IPS-20b (cell line): Measurements from ENCODE around the gene LOC101059915.
"Not testable (repeated sequence)": the region's sequence is repeated elsewhere in the genome, so short reads cannot be mapped to it uniquely, and the experiment has no call there.

Experiments
- H3K27ac ChIP-seq: one replicate; pipeline ENCODE4 v1.5.1; 2013; ENCODE audit warnings: low read length
- H3K27me3 ChIP-seq: 2 replicates; pipeline ENCODE4 v1.6.1; 2013; ENCODE audit warnings: mild to moderate bottlenecking, low read length, inconsistent platforms; ENCODE audit not compliant: insufficient read depth
- H3K36me3 ChIP-seq: 2 replicates; pipeline ENCODE4 v1.6.1; 2013; ENCODE audit warnings: low read depth, mild to moderate bottlenecking, inconsistent platforms, low read length, moderate library complexity; ENCODE audit not compliant: insufficient read depth
- H3K4me1 ChIP-seq: 2 replicates; pipeline ENCODE4 v1.6.1; 2013; ENCODE audit warnings: mild to moderate bottlenecking, control low read depth, inconsistent platforms, low read length, moderate library complexity; ENCODE audit not compliant: insufficient read depth
- H3K4me3 ChIP-seq: 2 replicates; pipeline ENCODE4 v1.5.1; 2013; ENCODE audit warnings: mild to moderate bottlenecking, low read length, inconsistent platforms
- H3K9ac ChIP-seq: 2 replicates; pipeline ENCODE4 v1.6.1; 2013; ENCODE audit warnings: low read depth, mild to moderate bottlenecking, inconsistent platforms, low read length, moderate library complexity
- H3K9me3 ChIP-seq: 2 replicates; pipeline ENCODE4 v1.6.1; 2013; ENCODE audit warnings: mild to moderate bottlenecking, low read depth, low read length, inconsistent platforms; ENCODE audit not compliant: insufficient read depth

LOC101059915 gene

DNA sequence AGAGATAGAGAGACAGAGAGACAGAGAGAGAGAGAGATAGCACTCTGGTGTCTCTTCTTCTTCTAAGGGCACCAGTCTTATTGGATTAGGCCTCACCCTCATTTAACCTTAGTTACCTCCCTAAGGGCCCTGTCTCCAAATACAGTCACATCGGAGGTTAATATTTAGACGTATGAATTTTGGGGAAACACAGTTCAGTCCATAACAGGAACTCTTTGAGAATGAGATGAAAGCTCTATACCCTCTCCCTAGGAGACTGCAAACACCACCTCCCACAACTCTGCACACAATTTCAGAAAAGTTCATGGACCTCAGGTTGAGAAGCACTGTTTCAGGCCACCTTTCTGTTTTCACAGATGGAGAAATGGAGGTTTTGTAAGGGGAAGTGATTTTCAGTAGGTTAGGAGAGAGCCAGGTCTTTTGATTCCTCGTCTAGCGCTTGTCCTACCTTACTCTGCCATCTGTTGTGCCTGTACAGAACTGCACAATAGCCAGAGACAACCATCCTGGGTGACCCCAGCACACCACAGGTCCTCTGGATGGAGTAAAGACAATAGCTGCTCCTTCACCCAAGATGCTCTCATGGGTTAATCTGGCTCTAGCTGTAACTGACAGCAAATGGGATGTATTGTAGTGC, 16.9 kb upstream of the LOC101059915 start:
- Histone ChIP-seq H3K27ac (no peak overlapping the region), H3K27me3 (no peaks in the 10 kb centered on the region), H3K9ac (no peak overlapping the region)

DNA sequence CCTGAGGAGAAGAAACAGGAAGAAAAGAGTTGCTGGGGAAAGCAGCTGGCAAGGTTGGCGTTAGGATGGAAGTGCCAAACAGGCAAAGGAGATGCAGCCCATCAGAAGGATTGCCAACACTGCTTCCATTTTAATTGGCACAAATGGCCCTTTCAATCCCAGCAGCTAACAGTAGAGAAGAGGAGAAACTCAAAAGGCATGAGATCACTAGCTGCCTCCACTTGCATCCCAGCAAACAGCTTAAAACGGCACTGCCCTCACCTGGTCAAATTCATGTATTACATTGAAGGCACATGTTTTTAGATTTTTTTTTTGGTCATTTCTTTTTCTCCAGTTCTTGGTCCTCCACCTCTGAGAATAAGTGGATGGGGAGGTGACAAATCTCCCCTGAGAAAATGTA, 14.9 kb upstream of the LOC101059915 start:
- no peak overlapping the region for H3K27ac ChIP-seq
- H3K4me1 ChIP-seq = no peaks in the 10 kb centered on the region
- no peak overlapping the region for H3K9ac ChIP-seq
- no peak overlapping the region for H3K4me3 ChIP-seq
- no peaks in the 10 kb centered on the region for H3K9me3 ChIP-seq
- H3K36me3 ChIP-seq = no peaks in the 10 kb centered on the region
- no peaks in the 10 kb centered on the region for H3K27me3 ChIP-seq

More for the DNA sequence above, 16.9 kb upstream of the LOC101059915 start:
- Histone ChIP-seq H3K4me3 (no peak overlapping the region), H3K36me3 (no peaks in the 10 kb centered on the region), H3K9me3 (no peaks in the 10 kb centered on the region), H3K4me1 (no peaks in the 10 kb centered on the region)

DNA sequence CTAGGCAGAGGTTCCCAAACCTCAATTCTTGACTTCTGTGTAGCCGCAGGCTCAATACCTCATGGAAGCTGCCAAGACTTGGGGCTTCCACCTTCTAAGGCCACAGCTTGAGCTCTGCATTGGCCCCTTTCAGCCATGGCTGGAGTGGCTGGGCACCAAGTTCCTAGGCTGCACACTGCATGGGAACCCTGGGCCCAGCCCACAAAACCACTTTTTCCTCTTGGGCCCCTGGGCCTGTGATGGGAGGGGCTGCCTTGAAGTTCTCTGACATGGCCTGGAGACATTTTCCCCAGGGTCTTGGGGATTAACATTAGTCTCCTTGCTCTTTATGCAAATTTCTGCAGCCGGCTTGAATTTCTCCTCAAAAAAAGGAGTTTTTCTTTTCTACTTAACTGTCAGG, 14.0 kb upstream of the LOC101059915 start:
- no peaks in the 10 kb centered on the region for H3K27me3 ChIP-seq
- H3K27ac ChIP-seq = no peak overlapping the region
- no peak overlapping the region for H3K9ac ChIP-seq

DNA sequence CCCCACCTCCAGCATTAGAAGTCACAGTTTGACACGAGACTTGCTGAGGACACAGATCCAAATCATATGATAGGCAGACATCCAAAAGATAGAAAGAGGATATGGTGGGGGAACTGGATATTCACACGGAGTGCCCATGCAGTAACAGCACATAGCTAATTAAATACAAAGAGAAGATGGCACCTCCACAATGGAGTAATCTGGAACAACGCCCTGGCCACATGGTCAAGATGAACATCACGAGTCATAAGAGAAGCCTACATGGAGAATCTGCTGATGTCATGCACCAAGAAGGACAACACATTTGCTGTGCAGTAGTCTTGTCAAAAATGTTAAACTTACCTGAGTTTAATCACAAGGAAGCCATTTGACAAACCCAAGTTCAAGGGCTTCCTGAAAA, 10.1 kb upstream of the LOC101059915 start:
- H3K9me3 ChIP-seq = no peaks in the 10 kb centered on the region
- H3K9ac ChIP-seq = no peak overlapping the region
- H3K27me3 ChIP-seq = no peaks in the 10 kb centered on the region
- no peak overlapping the region for H3K4me3 ChIP-seq
- H3K4me1 ChIP-seq = no peaks in the 10 kb centered on the region
- no peak overlapping the region for H3K27ac ChIP-seq
- no peaks in the 10 kb centered on the region for H3K36me3 ChIP-seq

More for the DNA sequence above, 14.0 kb upstream of the LOC101059915 start:
- H3K9me3 ChIP-seq = no peaks in the 10 kb centered on the region
- H3K36me3 ChIP-seq = no peaks in the 10 kb centered on the region
- no peak overlapping the region for H3K4me3 ChIP-seq
- H3K4me1 ChIP-seq = no peaks in the 10 kb centered on the region

DNA sequence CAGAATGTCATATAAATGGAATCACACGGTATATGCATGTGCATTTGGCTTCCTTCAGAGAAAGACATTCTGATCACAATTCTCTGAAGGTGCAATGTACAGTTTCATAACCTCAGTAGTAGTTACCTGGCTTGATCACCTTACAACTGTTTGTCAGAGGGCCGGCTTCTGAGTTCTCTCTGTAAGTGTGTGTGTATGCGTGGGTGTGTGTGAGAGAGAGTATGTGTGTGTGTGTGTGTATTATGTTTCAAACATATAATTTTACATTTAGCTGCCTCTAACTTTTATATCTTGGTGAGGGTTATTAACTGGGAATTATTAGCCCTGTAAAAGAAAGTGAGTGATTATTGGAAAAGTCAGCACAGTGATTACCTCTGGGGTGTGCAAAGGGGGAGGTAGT, 8.0 kb upstream of the LOC101059915 start:
- no peak overlapping the region for H3K4me3 ChIP-seq
- H3K36me3 ChIP-seq = no peaks in the 10 kb centered on the region
- no peak overlapping the region for H3K27ac ChIP-seq
- H3K4me1 ChIP-seq = no peaks in the 10 kb centered on the region
- H3K9me3 ChIP-seq = no peaks in the 10 kb centered on the region
- no peaks in the 10 kb centered on the region for H3K27me3 ChIP-seq
- H3K9ac ChIP-seq = no peak overlapping the region

DNA sequence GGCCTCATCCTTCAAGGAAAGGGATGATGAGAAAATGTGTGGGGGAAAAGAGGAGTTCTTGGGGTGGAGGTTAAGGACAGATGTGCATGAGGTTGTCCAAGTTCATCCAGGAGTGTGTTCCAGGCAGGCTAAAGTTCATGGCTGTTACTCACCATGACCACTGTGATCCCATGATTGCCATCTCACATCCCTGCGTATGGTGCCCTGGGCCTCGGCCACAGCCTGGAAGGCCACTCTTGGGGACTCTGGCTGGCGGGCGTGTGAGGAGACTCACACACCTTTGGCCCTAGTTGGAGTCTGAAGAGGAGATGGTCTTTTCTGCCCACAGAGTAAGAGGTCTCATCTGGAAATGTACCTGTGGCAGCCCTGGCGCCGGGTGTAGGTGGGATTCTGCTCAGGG, 7.4 kb upstream of the LOC101059915 start:
- no peak overlapping the region for H3K9ac ChIP-seq
- H3K4me1 ChIP-seq = no peaks in the 10 kb centered on the region
- H3K36me3 ChIP-seq = no peaks in the 10 kb centered on the region
- no peaks in the 10 kb centered on the region for H3K27me3 ChIP-seq
- no peak overlapping the region for H3K4me3 ChIP-seq
- no peaks in the 10 kb centered on the region for H3K9me3 ChIP-seq
- H3K27ac ChIP-seq = no peak overlapping the region

DNA sequence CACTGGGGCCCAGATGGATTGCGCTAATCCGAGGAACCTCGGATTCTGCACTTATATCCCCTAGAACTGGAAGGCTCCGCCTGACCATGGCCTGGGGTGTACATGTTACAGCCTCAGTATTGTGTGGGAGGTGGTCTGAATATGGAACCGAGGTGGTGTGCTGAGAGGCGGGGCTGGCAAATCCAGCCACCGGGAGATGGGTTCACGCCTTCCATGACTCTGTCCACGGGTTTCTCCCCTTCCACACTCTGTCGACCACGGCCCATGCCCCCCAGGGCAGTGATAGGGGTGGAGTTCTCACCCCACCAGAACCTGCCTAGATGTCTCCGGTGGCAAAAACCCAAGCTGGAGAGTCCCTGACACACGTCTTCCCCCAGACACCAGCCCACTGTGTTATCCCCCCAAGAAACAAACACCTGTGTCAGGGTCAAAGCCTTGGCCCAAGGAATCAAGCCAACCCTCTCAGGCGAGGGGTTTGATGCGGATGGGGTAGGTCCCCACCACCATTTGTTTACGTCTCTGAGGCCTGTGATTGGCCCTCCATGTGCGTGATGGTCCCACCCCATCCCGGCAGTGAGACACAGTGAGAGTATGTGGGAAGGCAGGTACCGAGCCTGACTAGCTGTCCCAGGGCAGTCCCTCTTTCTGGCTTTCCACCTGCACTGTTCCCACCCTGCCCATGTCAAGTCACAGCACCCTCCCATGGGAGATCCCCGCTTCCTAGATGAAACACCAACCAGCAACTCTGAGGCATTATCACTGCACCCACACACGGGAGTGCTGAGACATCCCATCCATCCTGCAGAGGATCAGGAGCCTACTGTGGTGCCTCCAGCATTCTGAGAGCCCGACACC, 6.6 kb upstream of the LOC101059915 start:
- no peaks in the 10 kb centered on the region for H3K9me3 ChIP-seq
- H3K27ac ChIP-seq = no peak overlapping the region
- H3K36me3 ChIP-seq = no peaks in the 10 kb centered on the region
- H3K27me3 ChIP-seq = no peaks in the 10 kb centered on the region
- no peak overlapping the region for H3K4me3 ChIP-seq
- H3K4me1 ChIP-seq = no peaks in the 10 kb centered on the region
- H3K9ac ChIP-seq = no peak overlapping the region

DNA sequence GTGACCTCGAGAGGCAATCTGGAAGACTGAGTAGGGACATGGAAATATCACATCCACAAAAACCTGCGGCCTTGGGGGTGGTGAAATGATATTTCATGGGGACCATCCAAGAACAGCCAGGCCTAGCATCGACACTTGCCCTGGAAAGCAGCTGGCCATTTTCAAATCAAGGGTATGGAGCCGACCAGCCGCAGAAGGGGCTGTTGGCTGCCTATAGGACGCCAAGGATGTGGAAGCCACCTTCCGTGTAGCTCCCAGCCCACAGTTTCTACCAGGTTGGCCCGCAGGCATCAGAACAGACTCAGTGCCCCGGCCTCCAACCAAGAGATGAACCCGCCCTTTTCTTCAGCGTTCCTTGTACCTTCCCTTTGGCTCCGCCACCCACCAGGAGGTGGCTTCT, 5.4 kb upstream of the LOC101059915 start:
- Histone ChIP-seq H3K36me3 (no peaks in the 10 kb centered on the region), H3K9me3 (no peaks in the 10 kb centered on the region), H3K27ac (no peak overlapping the region), H3K4me3 (no peak overlapping the region), H3K9ac (no peak overlapping the region), H3K4me1 (no peaks in the 10 kb centered on the region), H3K27me3 (no peaks in the 10 kb centered on the region)

DNA sequence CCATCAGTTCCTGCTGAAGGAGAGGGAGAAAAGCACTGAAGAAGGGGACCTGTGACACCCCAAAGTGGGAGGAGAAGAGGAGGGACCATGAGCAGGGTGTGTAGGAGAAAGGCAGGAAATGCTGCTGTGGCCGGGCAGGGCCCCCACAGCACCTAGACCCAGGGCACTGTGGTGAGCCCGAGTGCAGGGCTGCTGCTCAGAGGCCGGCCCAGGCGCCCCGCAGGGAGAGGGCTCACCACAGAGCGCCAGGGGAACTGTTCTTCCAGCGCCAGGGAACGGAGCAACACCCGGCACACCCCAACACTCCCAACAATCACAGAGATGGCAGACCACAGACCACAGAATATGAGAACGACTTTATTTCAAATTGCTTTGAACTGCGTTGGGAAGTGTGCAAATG, 4.7 kb upstream of the LOC101059915 start:
- not testable (repeated sequence) for H3K36me3 ChIP-seq, H3K9ac ChIP-seq, H3K4me3 ChIP-seq, H3K4me1 ChIP-seq, H3K27me3 ChIP-seq, H3K9me3 ChIP-seq, H3K27ac ChIP-seq

DNA sequence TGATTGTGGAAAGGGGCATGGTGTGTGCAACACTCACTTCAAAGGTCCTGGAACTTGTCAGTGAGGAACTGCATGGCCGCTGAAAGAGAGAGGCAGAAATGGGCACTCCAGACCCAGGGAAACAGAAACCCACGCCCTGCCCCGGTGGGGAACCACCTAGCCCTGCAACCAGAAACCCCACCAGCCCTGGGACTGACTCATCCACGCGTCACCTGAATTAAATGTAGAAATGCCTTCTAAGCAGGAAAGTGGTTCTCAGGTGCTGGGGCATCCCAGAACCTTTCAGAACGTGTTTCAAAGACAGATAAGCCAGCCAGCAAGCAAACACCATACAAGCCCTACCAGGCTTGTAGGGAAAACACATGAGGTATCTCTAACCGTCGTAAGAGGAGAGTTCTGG, 4.1 kb upstream of the LOC101059915 start:
- not testable (repeated sequence) for H3K9me3 ChIP-seq, H3K27ac ChIP-seq, H3K27me3 ChIP-seq

DNA sequence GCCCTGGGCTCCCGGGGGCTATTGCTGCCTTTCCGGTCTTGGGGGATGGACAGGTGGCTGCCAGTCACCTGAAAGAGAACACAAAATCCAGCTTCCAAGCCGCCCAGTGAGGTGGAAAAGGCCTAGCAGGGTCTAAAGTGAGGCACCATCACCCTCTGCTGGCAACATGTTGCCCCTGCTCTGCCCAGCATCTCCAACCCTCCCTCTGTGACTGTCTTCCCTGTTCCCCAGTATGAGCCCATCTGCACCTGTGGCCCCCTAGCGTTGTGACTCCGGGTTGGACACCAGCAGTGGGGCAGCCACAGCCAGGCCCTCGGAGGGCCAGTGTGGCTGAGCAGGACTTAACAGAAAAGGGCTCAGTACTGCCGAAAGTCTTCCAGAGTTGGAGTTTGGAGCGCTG, 3.1 kb upstream of the LOC101059915 start:
- not testable (repeated sequence) for H3K4me1 ChIP-seq, H3K4me3 ChIP-seq, H3K27me3 ChIP-seq, H3K9me3 ChIP-seq, H3K36me3 ChIP-seq, H3K27ac ChIP-seq, H3K9ac ChIP-seq

More for the DNA sequence above, 4.1 kb upstream of the LOC101059915 start:
- H3K4me3 ChIP-seq, H3K4me1 ChIP-seq, H3K9ac ChIP-seq, H3K36me3 ChIP-seq: not testable (repeated sequence)

DNA sequence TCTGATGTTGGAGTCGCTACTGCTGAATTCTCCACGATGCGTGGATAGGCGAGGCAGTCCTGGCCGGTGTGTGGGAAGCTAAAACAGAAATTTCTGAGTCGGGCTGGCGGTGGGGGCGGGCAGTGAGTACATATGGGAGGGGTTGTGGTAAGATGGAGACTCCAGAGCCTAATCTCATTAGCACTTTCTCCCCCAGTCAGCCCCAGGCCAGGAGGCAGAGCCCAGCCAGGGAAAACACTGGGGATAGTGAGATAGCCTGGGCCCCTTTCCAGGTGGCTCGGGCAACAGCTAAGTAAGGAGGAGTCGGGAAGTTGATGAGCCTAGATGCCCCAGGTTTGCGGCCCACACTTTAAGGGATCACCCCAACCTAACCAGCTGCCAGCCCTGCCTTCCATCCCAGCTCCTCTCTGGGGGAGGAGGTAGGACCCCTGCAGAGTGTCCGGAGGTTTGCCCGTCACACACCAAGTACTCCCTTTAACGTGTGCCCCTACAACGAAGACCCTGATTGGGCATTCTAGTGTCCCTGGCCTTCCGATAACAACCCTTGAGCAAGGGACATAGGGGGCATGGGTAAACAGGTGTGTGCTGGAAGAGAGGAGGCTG, 2.4 kb upstream of the LOC101059915 start:
- Histone ChIP-seq H3K36me3 (no peaks in the 10 kb centered on the region), H3K4me1 (no peaks in the 10 kb centered on the region), H3K27me3 (no peaks in the 10 kb centered on the region), H3K4me3 (no peak overlapping the region), H3K9me3 (no peaks in the 10 kb centered on the region), H3K27ac (no peak overlapping the region), H3K9ac (no peak overlapping the region)
